ENCODE results near the gene GFER.

GFER gene

GRCh38 chr16:2019921-2020831, 36.2 kb downstream of the GFER start:
- ATAC-seq (ENCODE audit: insufficient read depth, low read depth): no peak
- Histone ChIP-seq H3K9me3 (ENCODE audit: insufficient read depth, low read length, severe bottlenecking) (no peaks in the 10 kb centered on the region), H3K9ac (ENCODE audit: low read depth, low read length) (no peak overlapping the region), H3K4me3 (ENCODE audit: low read depth in 1 of 2, low read length in 2 of 2) (no peak overlapping the region), H3K4me1 (ENCODE audit: insufficient read depth, low read length) (peaks cover 18% of the 10 kb centered on the region), H3K79me2 (ENCODE audit: insufficient read depth, low read length) (no peaks in the 10 kb centered on the region), H2AFZ (ENCODE audit: low read depth, low read length) (no peak overlapping the region), H3K27ac (ENCODE audit: low read length) (no peak overlapping the region), H4K20me1 (ENCODE audit: insufficient read depth, low read length) (no peaks in the 10 kb centered on the region), H3K27me3 (ENCODE audit: insufficient read depth, low read length, poor library complexity) (no peaks in the 10 kb centered on the region), H3K36me3 (ENCODE audit: insufficient read depth, low read length) (no peaks in the 10 kb centered on the region), H3K4me2 (ENCODE audit: insufficient read depth, low read length) (no peak overlapping the region)
- no peak for DNase-seq
- TF ChIP-seq EZH2 (IDR thresholded peaks at IDR 0.05; ENCODE audit: borderline replicate concordance, low read depth, low read length, severe bottlenecking) (no peak), CTCF (IDR thresholded peaks at IDR 0.05; ENCODE audit: borderline replicate concordance, extremely low read depth, low read length, poor library complexity, severe bottlenecking) (no peak)

DNA sequence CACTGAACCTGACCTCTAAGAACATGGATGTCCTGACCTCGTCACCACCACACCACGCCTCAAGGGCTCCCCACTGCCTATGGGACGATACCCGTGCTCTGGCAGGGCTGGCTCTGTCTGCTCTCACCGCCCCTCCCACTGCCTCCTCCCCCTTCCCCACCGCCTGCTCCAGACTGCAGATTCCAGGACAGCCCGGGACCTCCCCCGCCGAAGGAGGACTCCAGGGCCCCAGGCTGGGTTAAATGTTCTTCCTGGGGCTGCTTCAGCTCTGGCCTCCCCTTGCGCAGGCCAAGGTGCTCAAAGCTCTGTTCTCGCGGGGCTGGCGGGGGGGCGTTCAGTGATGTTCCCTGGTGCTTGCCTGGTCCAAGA, 38.7 kb downstream of the GFER start:
- H2AFZ ChIP-seq (ENCODE audit: low read depth, low read length): peak overlapping the region; percentile 83
- H3K27ac ChIP-seq (ENCODE audit: low read length): peak overlapping the region; percentile 51; the same call in 1 of the 2 replicates
- H4K20me1 ChIP-seq (ENCODE audit: insufficient read depth, low read length): peaks cover 3% of the 10 kb centered on the region
- H3K36me3 ChIP-seq (ENCODE audit: insufficient read depth, low read length): no peaks in the 10 kb centered on the region
- no peaks in the 10 kb centered on the region for H3K9me3 ChIP-seq (ENCODE audit: insufficient read depth, low read length, severe bottlenecking)
- peak overlapping the region; percentile 84 for H3K4me2 ChIP-seq (ENCODE audit: insufficient read depth, low read length)
- H3K27me3 ChIP-seq (ENCODE audit: insufficient read depth, low read length, poor library complexity): peaks cover 19% of the 10 kb centered on the region
- peak overlapping the region; percentile 51 for H3K9ac ChIP-seq (ENCODE audit: low read depth, low read length)
- H3K79me2 ChIP-seq (ENCODE audit: insufficient read depth, low read length): no peaks in the 10 kb centered on the region
- peak; percentile 70 for ATAC-seq (ENCODE audit: insufficient read depth, low read depth)
- DNase-seq: peak; percentile 71
- H3K4me1 ChIP-seq (ENCODE audit: insufficient read depth, low read length): peaks cover 20% of the 10 kb centered on the region
- TF ChIP-seq CTCF (IDR thresholded peaks at IDR 0.05; ENCODE audit: borderline replicate concordance, extremely low read depth, low read length, poor library complexity, severe bottlenecking) (no peak), EZH2 (IDR thresholded peaks at IDR 0.05; ENCODE audit: borderline replicate concordance, low read depth, low read length, severe bottlenecking) (no peak)
- peak overlapping the region in 1 of 2 experiments; percentile 53; a peak in 2 of 4 replicates for H3K4me3 ChIP-seq (ENCODE audit: low read depth in 1 of 2, low read length in 2 of 2)

DNA sequence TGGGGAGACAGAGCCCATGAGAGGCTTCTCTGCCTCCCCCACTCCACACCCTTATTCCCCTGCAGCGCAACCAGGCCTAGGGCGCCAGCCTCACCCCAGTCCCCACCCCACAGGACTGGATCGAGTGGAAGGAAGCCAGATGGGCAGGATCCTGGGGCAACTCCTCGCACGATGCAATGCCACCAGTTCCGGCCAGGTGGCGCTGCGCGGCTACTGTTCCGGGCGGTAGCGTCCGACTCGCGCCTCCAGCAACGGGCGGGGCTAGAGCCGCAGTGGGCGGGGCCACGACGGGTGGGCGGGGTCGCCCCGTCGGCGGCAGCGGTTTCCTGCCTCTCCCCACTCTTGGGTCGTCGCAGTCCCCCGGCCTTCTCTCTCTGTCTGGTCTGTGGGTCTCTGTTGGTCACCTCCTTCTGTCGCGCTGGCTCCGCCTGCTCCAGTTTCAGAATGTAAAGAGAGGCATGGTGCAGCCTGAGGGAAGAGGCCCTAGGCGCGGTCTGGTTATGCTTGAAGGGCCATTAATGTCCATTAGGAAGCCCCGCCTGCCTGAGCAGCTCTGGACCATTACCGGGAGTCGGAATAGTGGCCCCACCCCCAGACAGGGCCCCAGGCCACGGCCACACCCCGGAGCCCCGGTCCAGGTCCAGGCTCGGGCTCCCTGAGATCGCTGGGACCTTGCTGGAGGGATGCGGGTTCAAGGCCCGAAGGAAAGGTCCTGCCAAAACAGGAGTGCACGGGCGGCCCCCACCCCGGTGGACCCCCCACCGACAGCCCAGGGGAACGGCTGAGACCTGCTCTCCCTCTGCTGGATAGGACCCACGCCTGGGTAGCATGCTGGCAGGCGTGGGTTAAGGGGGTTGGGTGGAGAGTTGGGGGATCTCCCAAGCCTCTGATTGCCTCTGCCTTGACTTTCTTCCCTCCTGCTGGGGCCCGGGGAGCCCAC, 39.4 kb downstream of the GFER start:
- peak; percentile 86 for ATAC-seq (ENCODE audit: insufficient read depth, low read depth)

More for the DNA sequence above, 39.4 kb downstream of the GFER start:
- Histone ChIP-seq H3K9ac (ENCODE audit: low read depth, low read length) (peak overlapping the region; percentile 51), H3K4me2 (ENCODE audit: insufficient read depth, low read length) (peak overlapping the region; percentile 84), H2AFZ (ENCODE audit: low read depth, low read length) (peak overlapping the region; percentile 95), H3K27me3 (ENCODE audit: insufficient read depth, low read length, poor library complexity) (peaks cover 25% of the 10 kb centered on the region), H3K36me3 (ENCODE audit: insufficient read depth, low read length) (no peaks in the 10 kb centered on the region), H3K4me1 (ENCODE audit: insufficient read depth, low read length) (peaks cover 20% of the 10 kb centered on the region), H3K79me2 (ENCODE audit: insufficient read depth, low read length) (no peaks in the 10 kb centered on the region), H4K20me1 (ENCODE audit: insufficient read depth, low read length) (peaks cover 5% of the 10 kb centered on the region), H3K4me3 (ENCODE audit: low read depth in 1 of 2, low read length in 2 of 2) (peak overlapping the region in 1 of 2 experiments; percentile 53; a peak in 2 of 4 replicates), H3K27ac (ENCODE audit: low read length) (peak overlapping the region; percentile 75), H3K9me3 (ENCODE audit: insufficient read depth, low read length, severe bottlenecking) (no peaks in the 10 kb centered on the region)
- TF ChIP-seq CTCF (IDR thresholded peaks at IDR 0.05; ENCODE audit: borderline replicate concordance, extremely low read depth, low read length, poor library complexity, severe bottlenecking) (peak; percentile 98), EZH2 (IDR thresholded peaks at IDR 0.05; ENCODE audit: borderline replicate concordance, low read depth, low read length, severe bottlenecking) (no peak)
- peak; percentile 95 for DNase-seq

Measured in DND-41 (cell line).